ENCODE data around the gene DACH1.

DACH1 gene

DNA sequence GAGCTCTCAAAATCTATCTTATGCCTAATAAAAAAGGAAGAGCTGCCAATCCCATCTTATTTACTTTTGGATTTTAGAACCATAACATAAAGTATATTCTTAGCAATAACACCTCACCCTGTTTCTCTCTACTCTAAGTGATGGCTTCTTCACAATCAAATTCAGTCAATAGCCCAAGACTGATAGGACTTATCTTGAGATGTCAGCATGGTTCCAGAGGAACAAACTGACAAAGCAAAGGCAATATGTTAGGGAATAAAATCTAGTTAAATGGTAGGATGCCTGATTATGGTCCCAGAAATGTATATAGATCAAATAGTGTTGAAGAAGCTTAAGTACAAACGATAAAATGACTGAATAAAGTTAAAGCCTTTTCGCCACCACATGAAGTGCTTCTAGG is 36.3 kb downstream of the DACH1 start:
- H3K4me1 ChIP-seq (ENCODE audit: control insufficient read depth in 5 of 5, insufficient read depth in 5 of 5, low read length in 5 of 5), result no peaks in the 10 kb centered on the region

DNA sequence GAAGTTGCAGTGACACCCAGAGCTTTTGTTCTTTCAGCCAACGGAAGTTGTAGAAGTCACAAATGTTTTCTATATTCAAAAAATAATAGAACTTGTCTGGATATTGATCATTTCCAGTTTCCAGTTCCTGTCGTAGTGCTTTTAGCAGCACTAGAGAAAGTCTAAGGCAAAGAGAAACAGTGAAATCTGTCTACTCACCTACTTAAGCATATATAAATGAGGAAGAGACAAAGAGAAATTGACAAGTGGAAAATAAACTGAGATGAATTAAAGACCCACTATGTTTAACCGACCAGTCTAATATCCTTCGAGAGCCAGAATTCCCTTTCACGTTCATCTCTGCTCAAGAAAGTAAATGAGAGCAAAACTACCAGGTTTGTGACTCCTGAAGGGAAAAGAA is 36.7 kb downstream of the DACH1 start:
- H3K4me1 ChIP-seq (ENCODE audit: control insufficient read depth in 5 of 5, insufficient read depth in 5 of 5, low read length in 5 of 5), result no peaks in the 10 kb centered on the region
- H3K27me3 ChIP-seq (ENCODE audit: control insufficient read depth in 5 of 5, insufficient read depth in 4 of 5, low read length in 5 of 5), result no peaks in the 10 kb centered on the region
- H3K27ac ChIP-seq (ENCODE audit: low read depth, low read length), result no peak overlapping the region
- no peaks in the 10 kb centered on the region for H3K36me3 ChIP-seq (ENCODE audit: control insufficient read depth in 5 of 5, insufficient read depth in 5 of 5, low read length in 5 of 5)
- H3K9me3 ChIP-seq (ENCODE audit: control insufficient read depth in 5 of 5, low read length in 5 of 5), result no peaks in the 10 kb centered on the region
- H3K4me3 ChIP-seq (ENCODE audit: low read depth in 1 of 5, low read length in 5 of 5), result no peak overlapping the region
- H3K9ac ChIP-seq (ENCODE audit: low read length in 5 of 5), result no peak overlapping the region

More for the DNA sequence above, 36.3 kb downstream of the DACH1 start:
- H3K4me3 ChIP-seq (ENCODE audit: low read depth in 1 of 5, low read length in 5 of 5), result no peak overlapping the region
- H3K27ac ChIP-seq (ENCODE audit: low read depth, low read length), result no peak overlapping the region
- no peak overlapping the region for H3K9ac ChIP-seq (ENCODE audit: low read length in 5 of 5)
- no peaks in the 10 kb centered on the region for H3K36me3 ChIP-seq (ENCODE audit: control insufficient read depth in 5 of 5, insufficient read depth in 5 of 5, low read length in 5 of 5)
- no peaks in the 10 kb centered on the region for H3K9me3 ChIP-seq (ENCODE audit: control insufficient read depth in 5 of 5, low read length in 5 of 5)
- no peaks in the 10 kb centered on the region for H3K27me3 ChIP-seq (ENCODE audit: control insufficient read depth in 5 of 5, insufficient read depth in 4 of 5, low read length in 5 of 5)

DNA sequence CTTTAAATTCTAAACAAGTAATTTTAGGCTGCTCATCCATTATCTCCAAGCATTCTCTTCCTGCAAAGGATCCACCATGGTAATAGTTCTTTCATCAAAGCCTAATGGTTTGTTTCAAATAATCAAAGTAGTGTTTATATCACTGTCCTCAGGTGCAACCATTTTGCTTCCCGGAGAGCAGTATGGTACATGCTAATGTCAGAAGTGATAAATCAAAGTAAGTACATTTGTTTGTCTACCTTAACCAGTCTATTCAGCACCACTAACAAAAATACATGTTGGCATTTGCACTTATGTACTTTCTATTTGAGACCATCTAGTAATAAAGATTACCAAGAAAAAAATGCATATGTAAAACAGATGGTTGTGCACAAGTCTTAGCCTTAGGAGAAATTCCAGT is 37.5 kb downstream of the DACH1 start:
- Histone ChIP-seq H3K36me3 (ENCODE audit: control insufficient read depth in 5 of 5, insufficient read depth in 5 of 5, low read length in 5 of 5) (no peaks in the 10 kb centered on the region), H3K27me3 (ENCODE audit: control insufficient read depth in 5 of 5, insufficient read depth in 4 of 5, low read length in 5 of 5) (no peaks in the 10 kb centered on the region), H3K9ac (ENCODE audit: low read length in 5 of 5) (no peak overlapping the region), H3K9me3 (ENCODE audit: control insufficient read depth in 5 of 5, low read length in 5 of 5) (no peaks in the 10 kb centered on the region), H3K4me3 (ENCODE audit: low read depth in 1 of 5, low read length in 5 of 5) (no peak overlapping the region), H3K27ac (ENCODE audit: low read depth, low read length) (no peak overlapping the region), H3K4me1 (ENCODE audit: control insufficient read depth in 5 of 5, insufficient read depth in 5 of 5, low read length in 5 of 5) (no peaks in the 10 kb centered on the region)

DNA sequence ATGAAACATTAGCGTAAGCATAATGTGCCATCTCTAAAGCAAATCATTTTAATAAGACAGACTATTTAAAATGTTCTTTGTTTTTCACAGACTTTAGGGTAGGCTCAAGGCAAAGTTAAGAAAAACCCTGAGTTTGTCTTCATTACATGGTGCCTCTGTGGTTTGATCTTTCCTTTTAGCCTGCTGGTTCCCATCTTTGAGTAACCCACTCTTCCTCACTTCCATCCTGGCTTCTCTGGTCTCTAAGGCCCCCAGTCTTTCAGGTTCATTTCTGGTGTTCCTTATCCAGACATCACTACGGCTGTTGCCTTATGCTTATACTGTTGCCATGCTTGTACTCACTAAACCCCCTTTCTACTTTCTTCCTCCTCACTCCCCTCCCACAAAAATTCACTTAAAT is 38.4 kb downstream of the DACH1 start:
- no peak overlapping the region for H3K27ac ChIP-seq (ENCODE audit: low read depth, low read length)
- H3K36me3 ChIP-seq (ENCODE audit: control insufficient read depth in 5 of 5, insufficient read depth in 5 of 5, low read length in 5 of 5), result no peaks in the 10 kb centered on the region
- H3K9me3 ChIP-seq (ENCODE audit: control insufficient read depth in 5 of 5, low read length in 5 of 5), result no peaks in the 10 kb centered on the region
- no peaks in the 10 kb centered on the region for H3K27me3 ChIP-seq (ENCODE audit: control insufficient read depth in 5 of 5, insufficient read depth in 4 of 5, low read length in 5 of 5)
- H3K4me3 ChIP-seq (ENCODE audit: low read depth in 1 of 5, low read length in 5 of 5), result no peak overlapping the region
- no peak overlapping the region for H3K9ac ChIP-seq (ENCODE audit: low read length in 5 of 5)
- no peaks in the 10 kb centered on the region for H3K4me1 ChIP-seq (ENCODE audit: control insufficient read depth in 5 of 5, insufficient read depth in 5 of 5, low read length in 5 of 5)

DNA sequence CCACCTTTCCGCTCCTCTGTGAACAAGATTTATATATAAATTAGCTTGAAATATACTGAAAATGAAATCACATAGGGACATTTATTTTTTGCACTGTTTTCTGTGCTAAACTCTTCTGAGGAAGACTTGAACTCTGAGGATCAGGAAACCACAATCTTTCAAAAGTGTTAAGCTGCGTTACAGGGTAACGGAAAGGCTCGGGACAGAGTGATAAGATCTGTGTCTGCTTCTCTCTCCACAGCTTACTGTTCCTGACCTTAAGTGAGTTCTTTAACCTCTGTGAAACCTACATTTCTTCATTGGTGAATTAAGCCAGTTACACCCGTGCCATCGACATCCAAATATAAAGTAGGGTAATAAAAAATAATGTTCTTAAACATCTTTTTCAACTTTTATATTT is 38.9 kb downstream of the DACH1 start:
- no peaks in the 10 kb centered on the region for H3K9me3 ChIP-seq (ENCODE audit: control insufficient read depth in 5 of 5, low read length in 5 of 5)
- H3K9ac ChIP-seq (ENCODE audit: low read length in 5 of 5), result no peak overlapping the region
- no peaks in the 10 kb centered on the region for H3K36me3 ChIP-seq (ENCODE audit: control insufficient read depth in 5 of 5, insufficient read depth in 5 of 5, low read length in 5 of 5)
- H3K4me3 ChIP-seq (ENCODE audit: low read depth in 1 of 5, low read length in 5 of 5), result no peak overlapping the region
- H3K27ac ChIP-seq (ENCODE audit: low read depth, low read length), result no peak overlapping the region
- H3K4me1 ChIP-seq (ENCODE audit: control insufficient read depth in 5 of 5, insufficient read depth in 5 of 5, low read length in 5 of 5), result no peaks in the 10 kb centered on the region
- no peaks in the 10 kb centered on the region for H3K27me3 ChIP-seq (ENCODE audit: control insufficient read depth in 5 of 5, insufficient read depth in 4 of 5, low read length in 5 of 5)

DNA sequence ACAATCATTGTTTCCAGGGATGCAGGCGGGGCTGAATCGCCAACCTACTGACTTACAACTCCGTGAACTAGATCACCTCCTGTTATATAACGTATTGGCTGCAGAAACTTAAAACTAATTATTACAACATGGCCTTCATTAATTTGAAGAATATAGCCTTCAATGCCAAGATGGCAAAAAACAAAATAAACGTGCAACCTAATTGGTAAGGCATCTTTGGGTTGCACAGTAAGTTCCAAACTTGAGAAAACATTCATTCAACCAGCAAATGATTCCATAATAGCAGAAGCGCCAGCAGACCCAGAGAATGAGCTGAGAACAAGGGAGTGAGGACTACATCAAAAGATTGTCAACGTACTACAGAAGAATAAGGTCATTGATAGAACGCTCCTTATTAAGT is 39.8 kb downstream of the DACH1 start:
- Histone ChIP-seq H3K9ac (ENCODE audit: low read length in 5 of 5) (no peak overlapping the region), H3K36me3 (ENCODE audit: control insufficient read depth in 5 of 5, insufficient read depth in 5 of 5, low read length in 5 of 5) (no peaks in the 10 kb centered on the region), H3K27me3 (ENCODE audit: control insufficient read depth in 5 of 5, insufficient read depth in 4 of 5, low read length in 5 of 5) (no peaks in the 10 kb centered on the region), H3K27ac (ENCODE audit: low read depth, low read length) (no peak overlapping the region), H3K4me3 (ENCODE audit: low read depth in 1 of 5, low read length in 5 of 5) (no peak overlapping the region), H3K4me1 (ENCODE audit: control insufficient read depth in 5 of 5, insufficient read depth in 5 of 5, low read length in 5 of 5) (no peaks in the 10 kb centered on the region), H3K9me3 (ENCODE audit: control insufficient read depth in 5 of 5, low read length in 5 of 5) (no peaks in the 10 kb centered on the region)

DNA sequence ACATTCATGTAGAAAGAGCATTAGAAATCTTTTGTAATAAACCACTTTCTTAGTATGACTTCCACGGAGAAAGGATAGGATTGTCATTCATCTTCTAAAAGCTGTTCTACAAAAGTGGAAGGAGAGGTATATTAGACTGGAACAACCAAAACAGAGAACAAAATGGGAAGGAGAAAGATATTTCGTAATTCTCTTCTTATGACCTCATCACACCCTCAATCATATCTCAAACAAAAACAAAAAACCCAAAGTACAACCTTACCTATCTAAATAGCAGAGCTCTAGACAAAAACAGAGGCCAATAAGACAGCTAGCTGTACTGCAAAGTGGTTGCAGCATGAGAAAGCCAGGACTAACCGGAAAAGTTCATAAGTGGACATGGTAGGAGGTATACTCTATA is 46.3 kb downstream of the DACH1 start:
- no peaks in the 10 kb centered on the region for H3K27me3 ChIP-seq (ENCODE audit: control insufficient read depth in 5 of 5, insufficient read depth in 4 of 5, low read length in 5 of 5)
- H3K4me1 ChIP-seq (ENCODE audit: control insufficient read depth in 5 of 5, insufficient read depth in 5 of 5, low read length in 5 of 5), result no peaks in the 10 kb centered on the region
- H3K4me3 ChIP-seq (ENCODE audit: low read depth in 1 of 5, low read length in 5 of 5), result no peak overlapping the region
- no peaks in the 10 kb centered on the region for H3K36me3 ChIP-seq (ENCODE audit: control insufficient read depth in 5 of 5, insufficient read depth in 5 of 5, low read length in 5 of 5)
- no peak overlapping the region for H3K9ac ChIP-seq (ENCODE audit: low read length in 5 of 5)
- no peak overlapping the region for H3K27ac ChIP-seq (ENCODE audit: low read depth, low read length)
- no peaks in the 10 kb centered on the region for H3K9me3 ChIP-seq (ENCODE audit: control insufficient read depth in 5 of 5, low read length in 5 of 5)

DNA sequence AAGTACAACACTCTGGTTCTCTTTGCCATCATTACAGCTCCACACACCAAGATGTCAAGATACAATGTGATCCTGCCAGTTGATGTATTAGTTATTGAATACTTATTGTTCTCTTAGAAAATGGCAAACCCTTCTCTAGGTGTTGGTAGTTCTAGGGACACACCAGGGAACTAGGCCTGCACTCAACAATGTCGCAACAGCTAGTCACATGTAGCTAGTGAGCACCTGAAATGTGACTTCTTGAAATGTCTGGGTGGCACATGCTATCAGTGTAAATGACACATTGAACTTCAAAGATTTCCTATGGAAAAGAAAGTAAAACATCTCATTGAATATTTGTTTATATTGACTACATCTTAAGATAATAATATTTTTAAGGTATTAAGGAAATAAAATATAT is 49.7 kb downstream of the DACH1 start:
- H3K27me3 ChIP-seq (ENCODE audit: control insufficient read depth in 5 of 5, insufficient read depth in 4 of 5, low read length in 5 of 5), result no peaks in the 10 kb centered on the region
- H3K9ac ChIP-seq (ENCODE audit: low read length in 5 of 5), result no peak overlapping the region
- H3K4me3 ChIP-seq (ENCODE audit: low read depth in 1 of 5, low read length in 5 of 5), result no peak overlapping the region
- H3K9me3 ChIP-seq (ENCODE audit: control insufficient read depth in 5 of 5, low read length in 5 of 5), result no peaks in the 10 kb centered on the region
- H3K4me1 ChIP-seq (ENCODE audit: control insufficient read depth in 5 of 5, insufficient read depth in 5 of 5, low read length in 5 of 5), result no peaks in the 10 kb centered on the region
- no peak overlapping the region for H3K27ac ChIP-seq (ENCODE audit: low read depth, low read length)
- H3K36me3 ChIP-seq (ENCODE audit: control insufficient read depth in 5 of 5, insufficient read depth in 5 of 5, low read length in 5 of 5), result no peaks in the 10 kb centered on the region

DNA sequence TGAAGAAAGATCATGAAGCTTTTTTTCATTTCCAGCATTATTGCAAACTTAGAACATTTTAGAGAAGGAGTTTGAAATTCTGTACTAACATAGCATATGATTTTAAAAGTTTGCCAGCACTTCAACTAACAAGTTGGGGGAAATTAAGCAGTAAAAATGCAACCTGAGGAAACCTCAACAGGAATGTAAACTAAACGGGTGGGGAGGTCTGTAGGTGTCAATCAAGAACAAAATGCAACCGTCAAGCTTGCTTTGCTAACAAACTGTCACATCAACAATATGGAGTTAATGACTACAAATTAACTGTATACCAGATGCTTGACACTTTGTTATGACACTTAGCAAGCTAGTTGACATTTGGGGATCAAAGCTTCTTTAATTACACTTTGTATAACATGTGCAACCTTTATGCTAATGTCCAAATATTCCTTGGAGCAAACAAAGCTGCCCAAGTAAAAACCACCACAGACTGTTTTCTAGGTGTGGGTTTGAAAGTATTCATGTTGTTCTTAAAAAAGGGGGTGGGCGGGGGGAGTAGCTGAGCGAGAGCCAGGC is 52.1 kb downstream of the DACH1 start:
- Histone ChIP-seq H3K9me3 (ENCODE audit: control insufficient read depth in 5 of 5, low read length in 5 of 5) (no peaks in the 10 kb centered on the region), H3K9ac (ENCODE audit: low read length in 5 of 5) (no peak overlapping the region), H3K4me3 (ENCODE audit: low read depth in 1 of 5, low read length in 5 of 5) (no peak overlapping the region), H3K4me1 (ENCODE audit: control insufficient read depth in 5 of 5, insufficient read depth in 5 of 5, low read length in 5 of 5) (no peaks in the 10 kb centered on the region), H3K27ac (ENCODE audit: low read depth, low read length) (no peak overlapping the region), H3K27me3 (ENCODE audit: control insufficient read depth in 5 of 5, insufficient read depth in 4 of 5, low read length in 5 of 5) (no peaks in the 10 kb centered on the region), H3K36me3 (ENCODE audit: control insufficient read depth in 5 of 5, insufficient read depth in 5 of 5, low read length in 5 of 5) (no peaks in the 10 kb centered on the region)

DNA sequence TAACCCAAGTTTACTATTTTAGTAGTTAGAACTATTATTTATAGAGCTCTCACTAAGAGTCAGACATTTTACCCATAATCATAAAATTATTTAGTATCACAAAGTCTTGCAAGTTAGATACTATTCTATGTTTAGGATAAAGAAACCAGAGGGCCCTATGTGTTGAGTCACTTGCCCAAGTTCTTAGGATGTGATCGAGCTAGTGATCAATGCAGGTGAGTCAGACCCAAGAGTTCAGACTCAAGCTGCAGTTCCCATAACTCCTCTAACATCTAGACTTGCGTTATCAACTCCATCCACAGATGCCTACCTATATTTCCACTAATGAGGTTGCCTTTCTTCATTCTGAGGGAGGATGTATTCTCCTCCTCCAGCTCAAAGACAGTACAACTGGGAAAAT is 53.8 kb downstream of the DACH1 start:
- H3K27ac ChIP-seq (ENCODE audit: low read depth, low read length), result no peak overlapping the region
- no peaks in the 10 kb centered on the region for H3K36me3 ChIP-seq (ENCODE audit: control insufficient read depth in 5 of 5, insufficient read depth in 5 of 5, low read length in 5 of 5)
- H3K9me3 ChIP-seq (ENCODE audit: control insufficient read depth in 5 of 5, low read length in 5 of 5), result no peaks in the 10 kb centered on the region
- no peak overlapping the region for H3K4me3 ChIP-seq (ENCODE audit: low read depth in 1 of 5, low read length in 5 of 5)
- no peaks in the 10 kb centered on the region for H3K4me1 ChIP-seq (ENCODE audit: control insufficient read depth in 5 of 5, insufficient read depth in 5 of 5, low read length in 5 of 5)
- H3K9ac ChIP-seq (ENCODE audit: low read length in 5 of 5), result no peak overlapping the region
- H3K27me3 ChIP-seq (ENCODE audit: control insufficient read depth in 5 of 5, insufficient read depth in 4 of 5, low read length in 5 of 5), result no peaks in the 10 kb centered on the region

DNA sequence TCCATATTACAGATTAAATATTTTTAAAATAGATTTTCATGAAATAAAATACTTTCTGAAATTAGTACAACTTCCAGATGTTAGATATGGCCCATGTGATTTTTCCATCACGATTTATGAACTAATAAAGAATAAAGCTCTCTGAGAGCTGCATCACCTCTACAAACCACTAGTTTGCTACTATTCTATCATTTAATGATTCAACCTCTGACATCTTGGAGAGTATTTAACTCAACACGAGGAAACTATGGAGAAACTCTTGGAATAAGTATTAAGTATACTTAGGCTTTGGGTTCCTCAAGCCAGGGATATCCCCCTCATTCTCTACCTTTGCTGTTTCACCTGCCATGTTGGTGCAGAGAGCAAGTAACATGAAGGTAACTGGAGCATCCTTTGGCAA is 55.7 kb downstream of the DACH1 start:
- H3K4me3 ChIP-seq (ENCODE audit: low read depth in 1 of 5, low read length in 5 of 5), result no peak overlapping the region
- no peak overlapping the region for H3K9ac ChIP-seq (ENCODE audit: low read length in 5 of 5)
- no peaks in the 10 kb centered on the region for H3K27me3 ChIP-seq (ENCODE audit: control insufficient read depth in 5 of 5, insufficient read depth in 4 of 5, low read length in 5 of 5)
- no peaks in the 10 kb centered on the region for H3K9me3 ChIP-seq (ENCODE audit: control insufficient read depth in 5 of 5, low read length in 5 of 5)
- no peak overlapping the region for H3K27ac ChIP-seq (ENCODE audit: low read depth, low read length)
- H3K36me3 ChIP-seq (ENCODE audit: control insufficient read depth in 5 of 5, insufficient read depth in 5 of 5, low read length in 5 of 5), result no peaks in the 10 kb centered on the region
- H3K4me1 ChIP-seq (ENCODE audit: control insufficient read depth in 5 of 5, insufficient read depth in 5 of 5, low read length in 5 of 5), result no peaks in the 10 kb centered on the region
